ENCODE data around the gene UBE2J2.

UBE2J2 gene

GRCh38 chr1:1206966-1207531 is 66.6 kb downstream of the UBE2J2 start:
- no peak for DNase-seq

- no peak for DNase-seq
These were observed 67.2 kb downstream of the UBE2J2 start, which contains the start of gene TNFRSF18 for GRCh38 chr1:1206376-1206965. Gene TNFRSF18 (minus strand): TSS chr1:1206592. CDS start chr1:1206571, 21 bp downstream.

- no peak for DNase-seq
These were observed 67.8 kb downstream of the UBE2J2 start for GRCh38 chr1:1205769-1206375.

GRCh38 chr1:1204998-1205768 is 68.5 kb downstream of the UBE2J2 start:
- DNase-seq: no peak

- no peak for DNase-seq
These were observed 69.2 kb downstream of the UBE2J2 start for GRCh38 chr1:1204425-1204920.

Data from NCI-H187 treated with DMSO at 0.1 percent for 48 hours (cell line).